H1 (cell line): Measurements from ENCODE around the gene ABHD8. TPM values are rescaled to one million over a fixed set of nuclear protein-coding genes. Genes with fewer than 3 reads are reported as not detected.

Source experiments
- CTCF ChIA-PET: fragments of 300-600 bp; sonication (Branson Sonifier 250); formaldehyde crosslinking; loops from one replicate; lab custom pipeline; 2021; ENCODE audit not compliant: partially characterized antibody; lab: Charles Lee
- POLR2A ChIA-PET: fragments of 300-600 bp; sonication (Branson Sonifier 250); formaldehyde crosslinking; loops from one replicate; lab custom pipeline; 2021; ENCODE audit warnings: inconsistent platforms; ENCODE audit not compliant: partially characterized antibody; lab: Charles Lee
- DNase-seq, 2 experiments: peaks; one replicate each; pipeline versions ENCODE4 v3.0.0 to v3.0.0-alpha.2; 2010 to 2022; ENCODE audit warnings: low spot score in 2 of 2, low read depth in 1 of 2, mixed read lengths in 1 of 2
- FAIRE-seq: peaks from 2 replicates; lab custom pipeline; 2011; peaks lifted over from hg19 to GRCh38; lab: Jason Lieb, UNC
- H2AFZ ChIP-seq: 2 replicates; pipeline ENCODE4 v1.8.1; 2012; ENCODE audit warnings: low read length, inconsistent platforms
- H2AK5ac ChIP-seq: 2 replicates; pipeline ENCODE4 v1.6.1; 2013; ENCODE audit warnings: low read depth, low read length
- H2BK120ac ChIP-seq: replicated peaks from 2 replicates; pipeline ENCODE3; 2013; ENCODE audit warnings: low read depth, low read length, inconsistent platforms
- H2BK12ac ChIP-seq: 2 replicates; pipeline ENCODE4 v1.6.1; 2013; ENCODE audit warnings: low read depth, low read length
- H2BK15ac ChIP-seq: 2 replicates; pipeline ENCODE4 v1.6.1; 2013; ENCODE audit warnings: low read length
- H2BK20ac ChIP-seq: 2 replicates; pipeline ENCODE4 v1.6.1; 2013; ENCODE audit warnings: low read length
- H2BK5ac ChIP-seq: 2 replicates; pipeline ENCODE4 v1.6.1; 2013; ENCODE audit warnings: low read depth, low read length
- H3K14ac ChIP-seq: 2 replicates; pipeline ENCODE4 v1.6.1; 2013; ENCODE audit warnings: inconsistent platforms; ENCODE audit not compliant: insufficient read length
- H3K18ac ChIP-seq: 2 replicates; pipeline ENCODE4 v1.6.1; 2013; ENCODE audit warnings: low read length; ENCODE audit errors: extremely low read depth
- H3K23ac ChIP-seq: 2 replicates; pipeline ENCODE4 v1.6.1; 2013; ENCODE audit warnings: inconsistent platforms; ENCODE audit not compliant: insufficient read length
- H3K23me2 ChIP-seq: 2 replicates; pipeline ENCODE4 v1.6.1; 2013; ENCODE audit warnings: low read depth, low read length
- H3K27ac ChIP-seq: 2 replicates; pipeline ENCODE4 v1.6.1; 2011; ENCODE audit warnings: low read depth, low read length, inconsistent platforms
- H3K27me3 ChIP-seq, 4 experiments: replicated peaks in 1 of 4; 1 replicate in 1 of 4; 2 replicates in 3 of 4; pipeline versions ENCODE4 v1.6.1 to v1.8.1; 2011 to 2013; ENCODE audit warnings: low read length in 3 of 4, mild to moderate bottlenecking in 3 of 4, inconsistent platforms in 2 of 4, mixed read lengths in 2 of 4, moderate library complexity in 1 of 4; ENCODE audit not compliant: control insufficient read depth in 3 of 4, insufficient read depth in 3 of 4; ENCODE audit errors: extremely low read depth in 1 of 4
- H3K36me3 ChIP-seq, 4 experiments: 2 replicates each; pipeline versions ENCODE4 v1.6.1 to v1.8.1; 2011 to 2013; ENCODE audit warnings: mild to moderate bottlenecking in 4 of 4, low read length in 3 of 4, moderate library complexity in 2 of 4, control low read depth in 1 of 4, inconsistent platforms in 1 of 4; ENCODE audit not compliant: insufficient read depth in 4 of 4, control insufficient read depth in 2 of 4
- H3K4ac ChIP-seq: replicated peaks from 2 replicates; pipeline ENCODE3; 2013; ENCODE audit warnings: low read length, low read depth, mixed read lengths, inconsistent platforms; ENCODE audit not compliant: insufficient read length
- H3K4me1 ChIP-seq, 4 experiments: replicated peaks in 1 of 4; 1 replicate in 1 of 4; 2 replicates in 3 of 4; pipeline versions ENCODE4 v1.6.1 to v1.8.1; 2011 to 2013; ENCODE audit warnings: low read length in 3 of 4, inconsistent platforms in 2 of 4, mixed read lengths in 1 of 4; ENCODE audit not compliant: insufficient read depth in 4 of 4, control insufficient read depth in 3 of 4
- H3K4me2 ChIP-seq, 2 experiments: 2 replicates each; pipeline versions ENCODE4 v1.6.1 to v1.8.1; 2011 to 2013; ENCODE audit warnings: low read depth in 2 of 2, low read length in 2 of 2, control low read depth in 1 of 2, inconsistent platforms in 1 of 2, mild to moderate bottlenecking in 1 of 2; ENCODE audit not compliant: insufficient read depth in 1 of 2
- H3K4me3 ChIP-seq, 4 experiments: fragments of 200-600, 300-600 bp in 1 of 4; sonication (generic), shearing (Covaris generic), sonication (Bioruptor Twin) in 1 of 4; 2 replicates each; pipeline versions ENCODE4 v1.5.1 to v1.8.1; 2011 to 2016; ENCODE audit warnings: low read length in 4 of 4, low read depth in 3 of 4, control low read depth in 2 of 4, inconsistent platforms in 2 of 4, mild to moderate bottlenecking in 2 of 4, mixed read lengths in 1 of 4, moderate library complexity in 1 of 4; ENCODE audit not compliant: insufficient read depth in 2 of 4; ENCODE audit errors: extremely low read depth in 1 of 4
- H3K56ac ChIP-seq: replicated peaks from 2 replicates; pipeline ENCODE3; 2013; ENCODE audit warnings: low read depth, mild to moderate bottlenecking, mixed read lengths, low read length, inconsistent platforms; ENCODE audit not compliant: insufficient read length
- H3K79me1 ChIP-seq: 2 replicates; pipeline ENCODE4 v1.6.1; 2013; ENCODE audit warnings: low read depth, low read length, control low read depth
- H3K79me2 ChIP-seq, 2 experiments: 2 replicates each; pipeline versions ENCODE4 v1.6.1 to v1.8.1; 2012 to 2013; ENCODE audit warnings: low read length in 2 of 2, mild to moderate bottlenecking in 2 of 2, inconsistent platforms in 1 of 2; ENCODE audit not compliant: insufficient read depth in 2 of 2, control insufficient read depth in 1 of 2
- H3K9ac ChIP-seq, 4 experiments: replicated peaks in 1 of 4; 1 replicate in 1 of 4; 2 replicates in 3 of 4; pipeline versions ENCODE4 v1.6.1 to v1.8.1; 2011 to 2013; ENCODE audit warnings: low read depth in 3 of 4, low read length in 3 of 4, control low read depth in 2 of 4, mild to moderate bottlenecking in 2 of 4, moderate library complexity in 2 of 4, inconsistent platforms in 1 of 4; ENCODE audit errors: extremely low read depth in 1 of 4
- H3K9me3 ChIP-seq, 2 experiments: 2 replicates each; pipeline versions ENCODE4 v1.6.1 to v1.8.1; 2012 to 2013; ENCODE audit warnings: mild to moderate bottlenecking in 2 of 2, moderate library complexity in 2 of 2, control low read depth in 1 of 2, inconsistent platforms in 1 of 2, low read depth in 1 of 2, low read length in 1 of 2, mixed read lengths in 1 of 2; ENCODE audit not compliant: insufficient read depth in 2 of 2
- H4K20me1 ChIP-seq, 2 experiments: replicated peaks in 1 of 2; 2 replicates each; pipeline versions ENCODE3 to v1.8.1; 2011 to 2013; ENCODE audit warnings: inconsistent platforms in 2 of 2, low read length in 2 of 2, mild to moderate bottlenecking in 1 of 2; ENCODE audit not compliant: insufficient read depth in 2 of 2, control insufficient read depth in 1 of 2
- H4K5ac ChIP-seq: 2 replicates; pipeline ENCODE4 v1.6.1; 2013; ENCODE audit warnings: low read length, low read depth, mixed read lengths, inconsistent platforms; ENCODE audit not compliant: insufficient read length
- H4K8ac ChIP-seq: 2 replicates; pipeline ENCODE4 v1.8.0; 2013; ENCODE audit warnings: mild to moderate bottlenecking, moderate library complexity, low read length, inconsistent platforms; ENCODE audit not compliant: insufficient read depth; ENCODE audit errors: extremely low read depth
- H4K91ac ChIP-seq: replicated peaks from 2 replicates; pipeline ENCODE3; 2013; ENCODE audit warnings: low read length, mixed read lengths, inconsistent platforms; ENCODE audit not compliant: insufficient read length
- ASH2L ChIP-seq: fragments of 200-600, 300-600 bp; sonication (generic); IDR thresholded peaks from one replicate; pipeline ENCODE4 v1.7.1; 2017; ENCODE audit warnings: low read length
- EP300 ChIP-seq, 2 experiments: IDR thresholded peaks; 1 replicate in 1 of 2; 2 replicates in 1 of 2; pipeline ENCODE4 v1.6.1; 2011 to 2012; ENCODE audit warnings: low read depth in 2 of 2, low read length in 2 of 2, mild to moderate bottlenecking in 2 of 2, borderline replicate concordance in 1 of 2, inconsistent platforms in 1 of 2, moderate library complexity in 1 of 2
- EZH2 ChIP-seq: fragments of 200-600 bp; sonication (generic); IDR thresholded peaks from 2 replicates; pipeline ENCODE4 v1.7.1; 2012; ENCODE audit warnings: low read depth, mild to moderate bottlenecking, moderate library complexity, low read length, inconsistent platforms; ENCODE audit not compliant: severe bottlenecking
- GTF2F1 ChIP-seq: IDR thresholded peaks from 2 replicates; pipeline ENCODE4 v1.6.1; 2012; ENCODE audit warnings: low read depth, low read length, improper control_type of control experiment, borderline replicate concordance
- HDAC2 ChIP-seq, 2 experiments: fragments of 300-600 bp in 1 of 2; sonication (generic) in 1 of 2; IDR thresholded peaks; 2 replicates each; pipeline ENCODE4 v1.6.1; 2011 to 2012; ENCODE audit warnings: low read depth in 2 of 2, low read length in 2 of 2, mild to moderate bottlenecking in 2 of 2, moderate library complexity in 2 of 2, borderline replicate concordance in 1 of 2, inconsistent platforms in 1 of 2
- KDM1A ChIP-seq: fragments of 200-600, 300-600 bp; sonication (generic); IDR thresholded peaks from 2 replicates; pipeline ENCODE4 v1.7.1; 2016; ENCODE audit warnings: mild to moderate bottlenecking, low read length, borderline replicate concordance
- KDM5A ChIP-seq: fragments of 200-600 bp; IDR thresholded peaks from 2 replicates; pipeline ENCODE4 v1.7.1; 2012; ENCODE audit warnings: mild to moderate bottlenecking, low read length, inconsistent platforms, mixed read lengths
- MAFK ChIP-seq: IDR thresholded peaks from 2 replicates; pipeline ENCODE4 v1.6.1; 2012; ENCODE audit warnings: low read depth, mild to moderate bottlenecking, improper control_type of control experiment, low read length
- SAP30 ChIP-seq: fragments of 300-600 bp; sonication (generic); IDR thresholded peaks from 2 replicates; pipeline ENCODE4 v1.7.1; 2012; ENCODE audit warnings: low read length, moderate library complexity, mild to moderate bottlenecking, inconsistent platforms; ENCODE audit not compliant: insufficient read depth, insufficient replicate concordance
- SP4 ChIP-seq: IDR thresholded peaks from 2 replicates; pipeline ENCODE4 v1.6.1; 2012; ENCODE audit warnings: low read length, inconsistent platforms
- TBP ChIP-seq: IDR thresholded peaks from 2 replicates; pipeline ENCODE4 v1.6.1; 2011; ENCODE audit warnings: low read depth, low read length, improper control_type of control experiment
- TEAD4 ChIP-seq: IDR thresholded peaks from 2 replicates; pipeline ENCODE4 v1.6.1; 2012; ENCODE audit warnings: low read depth, low read length, inconsistent platforms, mixed read lengths
- WGBS, 2 experiments: shearing (Covaris generic) in 1 of 2; methylation state at CpG; one replicate each; pipeline versions ENCODE4 v1.1.6 to v1.1.7; 2013 to 2015; ENCODE audit warnings: low lambda C conversion rate in 2 of 2, mixed read lengths in 2 of 2, inconsistent platforms in 1 of 2, low coverage in 1 of 2, missing lambda C conversion rate in 1 of 2; ENCODE audit not compliant: insufficient replicate concordance in 2 of 2, insufficient coverage in 1 of 2, insufficient read length in 1 of 2; ENCODE audit errors: extremely low coverage in 1 of 2, missing lambda C conversion rate in 1 of 2; 5-methylcytosine and 5-hydroxymethylcytosine counted together
- polyA plus RNA-seq, 7 experiments: library from polyadenylated mRNA; depleted of rRNA in 3 of 7; stranded (reverse) in 5 of 7; unstranded in 2 of 7; fragments of >200 nt in 5 of 7; fragments of 200-250 nt in 2 of 7; gene quantifications; 1 replicate in 5 of 7; 2 replicates in 1 of 7; 4 replicates in 1 of 7; pipeline versions ENCODE4 v1.2.1 to v1.2.3, GENCODE V29; 2011 to 2013; ENCODE audit warnings: missing spikeins in 2 of 7, mixed read lengths in 2 of 7
- total RNA-seq: library from RNA; stranded (reverse); fragmentation: NEBNext Ultra II Directional; extraction: Animal tissue kit (Norgen Biotek cat#: 25700); gene quantifications from 2 replicates; pipeline ENCODE4 v1.2.1, GENCODE V29; 2021

ABHD8 gene
- total and polyA plus RNA-seq, 2 of the 8 experiments (the other 6 are each of a cell fraction or from before 2014, with no cell fraction given) = 11.3 to 18.7 TPM

DNA sequence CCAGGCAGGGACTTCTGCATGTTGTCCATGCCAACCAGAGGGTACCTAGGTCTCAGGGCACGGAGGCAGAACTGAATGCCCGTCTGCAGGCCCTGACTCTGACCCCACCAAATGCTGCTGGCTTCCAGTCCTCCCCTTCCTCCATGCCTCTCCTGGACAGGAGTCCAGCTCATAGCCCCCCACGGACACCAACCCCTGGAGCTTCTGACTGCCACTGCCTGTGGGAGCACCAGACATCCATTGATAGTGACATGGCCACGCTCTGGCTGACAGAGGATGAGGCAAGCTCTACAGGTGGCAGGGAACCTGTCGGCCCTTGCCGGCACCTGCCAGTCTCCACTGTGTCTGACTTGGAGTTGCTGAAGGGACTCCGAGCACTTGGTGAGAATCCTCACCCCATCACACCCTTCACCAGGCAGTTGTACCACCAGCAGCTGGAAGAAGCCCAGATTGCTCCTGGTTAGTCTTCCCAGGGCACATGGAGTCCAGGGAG lies 19.7 kb downstream of the ABHD8 start:
- no peak for DNase-seq
- Histone ChIP-seq H3K14ac (no peak overlapping the region), H3K4me2 (no peak overlapping the region), H3K9ac (no peak overlapping the region), H3K4me3 (no peak overlapping the region), H3K23me2 (no peaks in the 10 kb centered on the region; the same call in 1 of the 2 replicates), H2BK120ac (no peak overlapping the region), H2AK5ac (no peak overlapping the region), H4K8ac (no peak overlapping the region), H2BK12ac (no peak overlapping the region), H3K36me3 (peaks cover 0 to 3% (median 0%) of the 10 kb centered on the region in 4 experiments; a peak in 1 of 8 replicates), H3K4ac (no peak overlapping the region), H3K18ac (no peak overlapping the region), H3K27ac (no peak overlapping the region), H3K23ac (no peak overlapping the region), H4K20me1 (peaks cover 0 to 3% of the 10 kb centered on the region in 2 experiments), H3K79me2 (no peaks in the 10 kb centered on the region), H2BK20ac (no peak overlapping the region), H4K5ac (no peak overlapping the region), H2BK15ac (no peak overlapping the region), H3K56ac (no peak overlapping the region), H4K91ac (no peak overlapping the region), H2BK5ac (no peak overlapping the region), H3K9me3 (peaks cover 0 to 6% of the 10 kb centered on the region in 2 experiments; a peak in 1 of 4 replicates), H3K27me3 (peaks cover 0 to 3% (median 0%) of the 10 kb centered on the region in 4 experiments; a peak in 3 of 7 replicates), H3K4me1 (peaks cover 0 to 3% (median under 1%) of the 10 kb centered on the region in 4 experiments; a peak in 3 of 7 replicates), H2AFZ (no peak overlapping the region), H3K79me1 (no peaks in the 10 kb centered on the region; the same call in 1 of the 2 replicates)
- CTCF ChIA-PET = interaction anchor here (0.7 to 5.7 kb wide), 32 partner anchors 7 to 215 kb away, joined by 3 to 56 read pairs (median 4); partner anchors contain the start of genes BABAM1, OCEL1 and USHBP1
- no peak for FAIRE-seq
- 93% methylated on average over 7 of the region's 7 CpGs; no CpG with 5 or more reads in 1 of the 2 experiments for WGBS, 2 experiments
- POLR2A ChIA-PET = interaction anchor here (0.7 to 9.0 kb wide), 14 partner anchors 8 to 214 kb away, joined by 3 to 113 read pairs (median 4); partner anchors contain the start of genes BABAM1, MRPL34, OCEL1 and USE1
- no peak for TF ChIP-seq KDM5A
- TF ChIP-seq EP300 (IDR thresholded peaks at IDR 0.05; ENCODE audit: borderline replicate concordance in 1 of 2, low read depth in 2 of 2, low read length in 2 of 2) = no peak
- no peak for TF ChIP-seq HDAC2 (IDR thresholded peaks at IDR 0.05; ENCODE audit: borderline replicate concordance in 1 of 2, low read depth in 2 of 2, low read length in 2 of 2)
- no peak for TF ChIP-seq TBP
- no peak for TF ChIP-seq SP4
- no peak for TF ChIP-seq SAP30
- no peak for TF ChIP-seq TEAD4
- no peak for TF ChIP-seq MAFK
- no peak for TF ChIP-seq GTF2F1
- TF ChIP-seq KDM1A = no peak
- TF ChIP-seq ASH2L = no peak
- TF ChIP-seq EZH2 = no peak
